ENCODE results near the gene COL6A5. TPM values are rescaled to one million over a fixed set of nuclear protein-coding genes. Genes with fewer than 3 reads are reported as not detected.

COL6A5 gene
- total and polyA plus RNA-seq, 2 donors (not counting 3 experiments of a cell fraction or from before 2014, with no cell fraction given) = not detected

DNA sequence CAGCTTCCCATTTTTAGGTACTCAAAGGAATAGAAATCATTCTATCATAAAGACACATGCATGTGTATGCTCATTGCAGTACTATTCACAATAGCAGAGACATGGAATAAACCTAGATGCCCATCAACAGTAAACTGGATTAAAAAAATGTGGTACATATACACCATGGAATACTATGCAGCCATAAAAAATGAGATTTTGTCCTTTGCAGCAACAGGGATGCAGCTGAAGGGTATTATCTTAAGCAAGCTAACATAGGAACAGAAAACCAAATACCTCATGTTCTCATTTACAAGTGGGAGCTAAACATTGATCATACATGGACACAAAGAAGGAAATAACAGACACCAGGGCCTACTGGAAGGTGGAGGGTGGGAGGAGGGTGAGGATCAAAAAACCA lies 33.1 kb upstream of the COL6A5 start:
- H4K20me1 ChIP-seq (replicated peaks; ENCODE audit: control insufficient read depth, extremely low read depth, insufficient read depth, low read length) = no peaks in the 10 kb centered on the region
- no TSS peak for BruUV-seq (replicated peaks)
- dilution Hi-C loops (cut with MboI; ENCODE audit: extremely low pct_ligation_motif_present, low sequenced_read_pairs) = no loop called here

GRCh38 chr3:130316169-130316568 lies 29.3 kb upstream of the COL6A5 start:
- no peak overlapping the region for H3K9ac ChIP-seq (replicated peaks; ENCODE audit: extremely low read depth, insufficient read depth, low read length)
- no peak overlapping the region for H2AFZ ChIP-seq (ENCODE audit: low read depth, low read length)
- POLR2A ChIA-PET = no interaction called here
- no peaks in the 10 kb centered on the region for H3K9me3 ChIP-seq (replicated peaks; ENCODE audit: control insufficient read depth, insufficient read depth, low read length)
- no peaks in the 10 kb centered on the region for H3K79me2 ChIP-seq (ENCODE audit: control insufficient read depth, insufficient read depth, low read length)
- dilution Hi-C loops (cut with MboI; ENCODE audit: extremely low pct_ligation_motif_present, low sequenced_read_pairs) = no loop called here
- H3K9me1 ChIP-seq (replicated peaks; ENCODE audit: control insufficient read depth, extremely low read depth, insufficient read depth, low read length) = no peaks in the 10 kb centered on the region
- no peaks in the 10 kb centered on the region for H3K27me3 ChIP-seq (ENCODE audit: control insufficient read depth in 2 of 2, insufficient read depth in 2 of 2, low read length in 2 of 2)
- FAIRE-seq (no peak), DNase-seq (ENCODE audit: low read depth, low spot score) (no peak)
- H3K4me3 ChIP-seq (replicated peaks in 1 of 3; ENCODE audit: insufficient read depth in 1 of 3, low read depth in 1 of 3, low read length in 3 of 3) = no peak overlapping the region
- no peaks in the 10 kb centered on the region for H3K4me1 ChIP-seq (ENCODE audit: control insufficient read depth, extremely low read depth, insufficient read depth, low read length)
- no peaks in the 10 kb centered on the region for H4K20me1 ChIP-seq (replicated peaks; ENCODE audit: control insufficient read depth, extremely low read depth, insufficient read depth, low read length)
- CTCF ChIA-PET = no interaction called here
- H3K27ac ChIP-seq (ENCODE audit: insufficient read depth, low read depth, low read length) = no peak overlapping the region
- H3K4me2 ChIP-seq (ENCODE audit: insufficient read depth, low read length) = no peak overlapping the region
- TF ChIP-seq, protein P1, sequence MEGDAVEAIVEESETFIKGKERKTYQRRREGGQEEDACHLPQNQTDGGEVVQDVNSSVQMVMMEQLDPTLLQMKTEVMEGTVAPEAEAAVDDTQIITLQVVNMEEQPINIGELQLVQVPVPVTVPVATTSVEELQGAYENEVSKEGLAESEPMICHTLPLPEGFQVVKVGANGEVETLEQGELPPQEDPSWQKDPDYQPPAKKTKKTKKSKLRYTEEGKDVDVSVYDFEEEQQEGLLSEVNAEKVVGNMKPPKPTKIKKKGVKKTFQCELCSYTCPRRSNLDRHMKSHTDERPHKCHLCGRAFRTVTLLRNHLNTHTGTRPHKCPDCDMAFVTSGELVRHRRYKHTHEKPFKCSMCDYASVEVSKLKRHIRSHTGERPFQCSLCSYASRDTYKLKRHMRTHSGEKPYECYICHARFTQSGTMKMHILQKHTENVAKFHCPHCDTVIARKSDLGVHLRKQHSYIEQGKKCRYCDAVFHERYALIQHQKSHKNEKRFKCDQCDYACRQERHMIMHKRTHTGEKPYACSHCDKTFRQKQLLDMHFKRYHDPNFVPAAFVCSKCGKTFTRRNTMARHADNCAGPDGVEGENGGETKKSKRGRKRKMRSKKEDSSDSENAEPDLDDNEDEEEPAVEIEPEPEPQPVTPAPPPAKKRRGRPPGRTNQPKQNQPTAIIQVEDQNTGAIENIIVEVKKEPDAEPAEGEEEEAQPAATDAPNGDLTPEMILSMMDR (IDR thresholded peaks at IDR 0.05; ENCODE audit: extremely low read depth in 1 of 2, insufficient read depth in 1 of 2, low read depth in 1 of 2, low read length in 2 of 2) = no peak
- TF ChIP-seq GATA2 (IDR thresholded peaks at IDR 0.05; ENCODE audit: insufficient read depth, insufficient read length, low read depth, low read length) (no peak), POLR2AphosphoS5 (IDR thresholded peaks at IDR 0.05; ENCODE audit: insufficient read depth, low read depth, low read length) (no peak), POLR2A (IDR thresholded peaks at IDR 0.05; ENCODE audit: low read depth, low read length) (no peak), MYC (IDR thresholded peaks at IDR 0.05; ENCODE audit: low read depth, low read length) (no peak)
- intact Hi-C loops (cut with micrococcal nuclease) = no loop called here
- BruUV-seq (replicated peaks) = no TSS peak
- H3K36me3 ChIP-seq (ENCODE audit: control insufficient read depth in 2 of 2, extremely low read depth in 1 of 2, insufficient read depth in 2 of 2, low read length in 2 of 2) = no peaks in the 10 kb centered on the region

More for the DNA sequence above, 33.1 kb upstream of the COL6A5 start:
- FAIRE-seq (no peak), DNase-seq (ENCODE audit: low read depth, low spot score) (no peak)
- Histone ChIP-seq H3K79me2 (ENCODE audit: control insufficient read depth, insufficient read depth, low read length) (no peaks in the 10 kb centered on the region), H3K27ac (ENCODE audit: insufficient read depth, low read depth, low read length) (no peak overlapping the region), H3K9me1 (replicated peaks; ENCODE audit: control insufficient read depth, extremely low read depth, insufficient read depth, low read length) (no peaks in the 10 kb centered on the region), H3K27me3 (ENCODE audit: control insufficient read depth in 2 of 2, insufficient read depth in 2 of 2, low read length in 2 of 2) (no peaks in the 10 kb centered on the region), H3K36me3 (ENCODE audit: control insufficient read depth in 2 of 2, extremely low read depth in 1 of 2, insufficient read depth in 2 of 2, low read length in 2 of 2) (no peaks in the 10 kb centered on the region), H3K4me3 (replicated peaks in 1 of 3; ENCODE audit: insufficient read depth in 1 of 3, low read depth in 1 of 3, low read length in 3 of 3) (no peak overlapping the region), H3K9me3 (replicated peaks; ENCODE audit: control insufficient read depth, insufficient read depth, low read length) (no peaks in the 10 kb centered on the region), H3K9ac (replicated peaks; ENCODE audit: extremely low read depth, insufficient read depth, low read length) (no peak overlapping the region), H3K4me2 (ENCODE audit: insufficient read depth, low read length) (no peak overlapping the region), H2AFZ (ENCODE audit: low read depth, low read length) (no peak overlapping the region), H3K4me1 (ENCODE audit: control insufficient read depth, extremely low read depth, insufficient read depth, low read length) (no peaks in the 10 kb centered on the region)
- intact Hi-C loops (cut with micrococcal nuclease) = no loop called here
- POLR2A ChIA-PET = no interaction called here
- CTCF ChIA-PET = interaction anchor here (1.7 kb wide), 1 partner anchor 36 kb away, joined by 5 read pairs; no protein-coding TSS in a partner anchor
- no peak for TF ChIP-seq JUN (IDR thresholded peaks at IDR 0.05; ENCODE audit: borderline replicate concordance, insufficient read depth, insufficient read length, low read depth)
- no peak for TF ChIP-seq FOS (IDR thresholded peaks at IDR 0.05; ENCODE audit: borderline replicate concordance, insufficient read depth, low read length)
- no peak for TF ChIP-seq MYC (IDR thresholded peaks at IDR 0.05; ENCODE audit: low read depth, low read length)

Data from endothelial cell of umbilical vein (primary cell).